Measurements from ENCODE around the gene RBM33.

Gene RBM33

DNA sequence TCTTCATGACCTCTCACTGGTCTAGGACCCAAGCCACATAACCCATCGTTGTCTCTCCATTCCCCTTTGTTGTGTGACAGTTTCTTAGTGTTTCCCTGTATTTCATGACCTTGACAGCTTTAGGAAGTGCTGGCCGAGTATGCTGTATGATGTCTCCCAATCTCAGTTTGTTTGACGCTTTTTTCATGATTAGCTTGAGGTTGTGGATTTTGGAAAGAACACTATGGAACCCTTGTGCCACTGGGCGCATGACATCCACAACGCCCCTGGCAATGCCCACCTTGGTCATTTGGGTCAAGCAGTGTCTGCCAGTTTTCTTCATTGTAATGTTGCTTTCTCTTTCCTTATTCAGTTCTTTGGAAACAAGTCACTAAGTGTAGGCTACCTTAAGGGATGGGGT, 52.3 kb downstream of the RBM33 start:
- DNase-seq: no peak

DNA sequence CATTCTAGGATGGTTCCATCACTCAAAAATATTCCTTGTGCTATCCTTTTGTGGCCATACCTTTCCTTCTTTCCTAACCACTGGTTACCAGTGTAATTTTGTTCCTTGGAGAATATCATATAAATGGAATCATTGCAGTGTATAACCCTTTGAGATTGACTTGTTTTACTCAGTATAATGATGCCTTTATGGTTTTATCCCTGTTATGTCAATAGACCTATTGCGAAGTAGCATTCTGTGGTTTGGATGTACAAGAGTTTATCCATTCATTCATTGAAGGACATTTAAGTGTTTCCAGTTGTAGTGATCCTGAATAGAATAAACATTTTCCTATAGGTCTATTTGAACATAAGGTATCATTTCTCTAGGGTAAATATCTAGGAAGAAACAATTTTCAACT, 54.2 kb downstream of the RBM33 start:
- DNase-seq: no peak

DNA sequence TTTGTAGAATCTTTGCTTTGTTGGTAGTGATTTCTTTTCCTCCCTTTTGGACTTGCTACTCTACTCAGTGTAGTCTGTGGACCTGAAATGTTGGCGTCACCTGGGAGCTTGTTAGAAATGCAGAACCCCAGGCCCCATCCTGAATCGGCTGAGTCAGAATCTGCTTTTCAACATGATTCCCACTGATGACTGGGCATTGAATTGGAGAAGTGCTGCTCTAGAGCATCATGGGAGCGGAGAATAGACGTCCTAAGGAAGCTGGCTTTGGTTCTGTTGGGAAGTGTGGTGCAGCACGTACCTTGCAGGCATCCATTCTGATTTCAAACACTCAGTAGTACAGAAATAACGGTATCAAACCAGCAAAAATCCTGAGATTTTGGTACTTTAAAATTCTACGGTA, 54.7 kb downstream of the RBM33 start:
- DNase-seq: no peak

DNA sequence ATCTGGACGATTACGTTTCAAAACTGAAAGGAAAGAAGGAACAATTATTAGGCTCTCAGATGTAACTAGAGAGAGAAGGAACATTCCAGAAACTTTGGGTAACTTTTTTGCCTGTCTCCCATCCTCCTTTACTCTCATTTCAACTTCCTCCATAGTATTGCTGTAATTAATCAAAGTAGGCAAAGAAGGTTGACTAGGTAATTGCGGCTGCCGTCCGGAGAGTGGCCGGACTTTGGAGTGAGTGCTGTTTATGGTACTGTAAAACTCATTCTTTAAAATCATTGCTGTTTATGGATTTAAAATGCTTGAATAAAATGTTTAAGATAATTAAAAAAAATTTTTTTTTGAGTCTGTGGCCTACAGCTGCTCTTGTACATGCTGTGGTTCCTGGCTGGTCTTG, 56.4 kb downstream of the RBM33 start:
- DNase-seq: no peak

DNA sequence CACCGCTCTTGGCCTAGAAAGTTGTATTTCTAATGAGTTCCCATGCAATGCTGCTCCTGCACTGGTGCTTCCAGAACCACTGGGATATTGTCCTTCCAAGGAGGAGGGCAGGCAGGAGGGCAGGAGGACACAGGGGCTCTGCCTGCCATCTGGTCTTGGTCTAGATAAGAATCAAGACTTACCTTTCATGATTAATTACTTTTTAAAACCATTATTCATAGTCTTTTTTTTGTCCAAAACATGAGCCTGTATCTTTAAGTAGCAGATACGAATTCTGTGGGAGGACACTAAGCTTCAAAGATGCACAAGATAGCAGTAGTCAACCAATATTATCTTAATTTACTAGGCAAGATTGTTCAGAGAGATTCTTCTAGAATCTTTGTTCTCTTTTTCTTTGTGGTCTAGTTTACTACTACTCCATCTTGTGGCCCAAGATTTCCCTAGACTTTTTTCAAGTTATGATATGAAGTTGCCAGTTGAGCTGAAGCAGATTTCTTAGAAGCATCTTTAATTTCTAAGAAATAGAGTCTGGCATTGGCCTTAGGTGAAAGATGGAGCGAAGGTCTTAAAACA, 57.6 kb downstream of the RBM33 start:
- no peak for DNase-seq

DNA sequence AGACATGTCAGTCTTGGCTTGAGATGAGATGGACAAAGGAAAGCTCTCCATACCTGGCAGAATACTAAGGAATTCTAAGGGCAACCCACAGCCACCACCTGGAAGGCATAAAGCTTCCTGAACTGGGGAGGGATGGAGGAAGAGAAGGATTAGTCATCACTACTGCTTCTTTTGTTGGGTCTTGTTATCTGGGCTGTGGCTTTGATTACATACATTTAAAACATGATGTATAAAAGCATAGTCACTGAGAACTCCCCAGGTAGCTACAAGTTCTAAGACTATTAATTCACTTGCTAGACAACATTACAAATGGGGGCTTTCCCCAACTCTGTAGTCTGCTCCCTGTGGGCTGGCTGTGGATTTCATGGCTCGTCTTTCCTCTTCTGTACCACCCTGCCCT, 58.2 kb downstream of the RBM33 start:
- DNase-seq: no peak

DNA sequence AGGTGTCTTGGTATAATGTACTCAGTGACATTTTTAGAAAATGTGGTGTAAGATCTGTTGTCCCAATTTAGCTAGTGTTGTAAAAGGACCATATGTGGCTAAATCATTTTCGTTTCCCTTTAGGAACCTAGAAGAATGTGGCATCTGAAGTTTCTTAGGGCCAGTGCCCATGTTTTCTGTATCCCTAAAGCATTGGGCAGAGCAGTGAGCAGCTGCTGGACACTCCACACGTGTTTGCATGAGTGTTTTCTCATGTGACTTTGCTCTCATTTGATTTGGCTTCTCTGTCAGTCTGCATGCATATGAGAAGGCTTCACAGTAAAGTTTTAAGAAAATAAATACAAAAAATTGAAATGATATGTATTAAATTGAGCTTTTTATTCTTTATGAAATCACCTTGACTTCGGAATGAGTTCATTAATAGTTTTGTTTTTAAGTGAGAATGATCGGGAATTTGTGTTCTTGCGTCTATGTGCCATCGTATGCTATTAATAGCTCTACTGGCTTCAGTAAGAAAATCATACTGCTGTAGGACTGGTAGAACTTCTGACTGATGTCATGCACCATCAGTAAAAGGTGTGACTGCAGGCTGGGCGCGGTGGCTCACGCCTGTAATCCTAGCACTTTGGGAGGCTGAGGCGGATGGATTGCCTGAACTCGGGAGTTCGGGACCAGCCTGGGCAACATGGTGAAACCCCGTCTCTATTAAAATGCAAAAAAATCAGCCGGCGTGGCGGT, 61.3 kb downstream of the RBM33 start:
- no peak for DNase-seq

DNA sequence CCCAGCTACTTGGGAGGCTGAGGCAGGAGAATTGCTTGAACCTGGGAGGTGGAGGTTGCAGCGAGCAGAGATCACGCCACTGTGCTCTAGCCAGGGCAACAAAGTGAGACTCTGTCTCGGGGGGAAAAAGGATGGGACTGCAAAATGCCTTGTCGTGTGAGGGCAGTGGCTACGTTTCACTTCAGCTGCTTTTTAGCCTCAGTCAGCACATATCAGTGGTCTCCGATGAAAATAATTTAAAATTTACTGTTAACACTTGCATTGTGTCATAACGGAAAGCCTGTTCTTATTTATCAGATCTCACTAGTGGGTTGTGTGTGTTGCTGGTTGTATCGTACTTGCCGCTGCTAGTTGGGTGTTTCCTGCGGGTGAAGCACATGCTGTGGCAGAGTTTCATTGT, 61.9 kb downstream of the RBM33 start:
- no peak for DNase-seq

DNA sequence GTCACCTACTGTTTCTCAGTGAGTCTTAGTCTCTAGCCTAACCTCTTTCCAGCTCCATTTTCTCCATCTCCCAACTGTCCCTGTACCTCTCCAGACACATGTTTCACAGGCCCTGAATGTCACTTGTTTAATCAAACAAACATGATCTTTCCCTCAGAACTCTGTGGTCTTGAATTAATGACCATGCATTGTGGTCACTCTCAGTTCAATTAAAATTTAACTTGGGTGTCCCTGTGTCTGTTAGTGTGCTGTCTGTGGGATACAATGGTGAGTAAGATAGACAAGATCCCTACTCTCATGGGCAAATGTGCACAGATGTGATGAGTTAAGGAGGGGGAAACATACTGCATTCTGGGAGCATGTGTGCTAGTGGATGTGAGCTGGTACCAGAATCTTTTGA, 65.0 kb downstream of the RBM33 start:
- DNase-seq: no peak

DNA sequence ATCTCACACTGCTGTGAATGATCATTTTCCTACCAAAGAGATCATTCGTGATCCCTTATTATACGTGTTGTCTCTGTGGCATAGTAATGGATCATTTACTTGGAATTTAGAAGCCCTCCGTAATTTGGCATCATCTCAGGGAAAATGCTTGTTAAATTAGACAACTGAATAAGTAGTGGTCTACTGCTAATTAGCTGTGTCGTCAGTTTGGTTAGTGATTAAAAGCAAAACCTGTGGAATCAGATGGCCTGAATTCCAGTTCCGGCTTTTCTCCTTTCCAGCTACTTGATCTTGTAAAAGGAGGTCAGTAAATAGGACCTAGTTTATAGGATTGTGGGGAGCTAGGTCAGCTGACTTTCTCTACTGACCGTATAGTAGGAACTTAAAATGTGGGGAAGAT, 65.6 kb downstream of the RBM33 start:
- DNase-seq: no peak

DNA sequence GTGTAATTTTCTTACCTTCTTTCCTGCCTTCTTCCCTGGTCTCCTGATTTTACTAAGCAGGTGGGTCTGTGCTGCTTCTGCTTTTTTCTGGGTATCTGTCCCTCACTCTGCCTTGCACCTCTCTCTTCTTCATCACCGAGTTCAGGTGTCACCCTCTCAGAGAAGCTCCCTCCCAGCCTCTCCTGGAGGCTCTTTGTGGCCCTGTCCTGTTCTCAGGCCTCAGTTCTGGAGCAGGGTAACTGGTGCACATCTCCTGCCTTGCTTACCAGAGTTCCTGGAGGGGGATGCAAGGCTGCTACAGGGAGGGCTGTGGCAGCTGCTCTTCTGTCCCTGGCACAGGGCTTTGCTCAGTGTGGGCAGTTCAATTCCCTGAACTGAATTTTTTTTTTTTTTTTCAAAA, 66.1 kb downstream of the RBM33 start:
- no peak for DNase-seq

DNA sequence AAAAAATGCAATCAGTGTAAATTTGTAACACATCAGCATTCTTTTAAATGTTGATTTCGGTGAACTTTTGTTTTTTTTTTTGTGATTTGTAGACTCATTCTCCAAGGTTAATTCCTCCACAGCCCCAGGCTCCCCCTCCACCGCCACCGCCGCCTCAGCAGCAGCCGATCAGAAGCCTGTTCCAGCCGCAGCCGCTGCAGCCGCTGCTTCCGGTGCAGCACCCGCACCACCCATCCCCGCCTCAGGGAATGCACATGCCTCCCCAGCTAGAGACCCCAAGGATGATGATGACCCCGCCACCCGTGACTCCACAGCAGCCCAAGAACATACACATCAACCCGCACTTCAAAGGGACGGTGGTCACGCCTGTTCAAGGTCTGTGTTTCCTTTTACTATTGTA, 66.6 kb downstream of the RBM33 start:
- DNase-seq: no peak

DNA sequence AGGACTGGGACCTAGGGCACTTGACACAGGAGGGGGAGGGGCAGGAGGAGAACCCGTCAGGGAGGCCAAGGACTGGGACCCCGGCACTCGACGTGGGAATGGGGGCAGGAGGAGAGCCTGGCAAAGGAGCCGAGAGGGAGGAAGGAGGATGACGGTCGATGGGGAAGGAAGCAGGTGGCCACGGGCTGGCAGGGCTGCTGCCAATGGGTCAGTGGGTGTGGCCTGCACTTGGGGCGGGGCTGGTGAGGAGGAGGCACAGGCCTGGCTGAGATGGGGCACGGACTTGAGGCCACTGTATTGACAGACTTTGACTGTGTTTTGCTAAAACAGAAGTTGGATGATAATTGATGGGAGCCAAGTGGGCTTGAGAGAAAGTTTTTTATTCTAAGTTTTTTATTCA, 68.9 kb downstream of the RBM33 start:
- DNase-seq: no peak

DNA sequence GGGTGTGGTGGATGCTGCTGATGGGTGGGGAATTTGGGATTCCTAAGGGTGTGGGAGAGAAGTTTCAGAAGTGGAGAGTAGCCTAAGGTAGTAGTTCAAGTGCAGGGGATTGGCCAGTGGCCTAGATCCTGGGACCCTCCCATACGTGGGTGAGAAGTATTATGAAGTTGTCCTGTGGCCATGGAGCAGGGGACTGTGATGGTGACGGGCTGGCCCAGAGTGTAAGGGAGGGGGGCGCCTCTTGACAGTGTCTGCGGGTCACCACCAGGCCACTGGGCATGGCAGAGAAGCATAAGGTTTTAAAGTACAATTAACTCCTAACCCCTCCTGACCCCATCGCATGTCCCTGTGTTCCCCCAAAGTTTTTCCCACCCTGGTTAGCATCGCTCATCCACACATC, 70.2 kb downstream of the RBM33 start:
- no peak for DNase-seq

DNA sequence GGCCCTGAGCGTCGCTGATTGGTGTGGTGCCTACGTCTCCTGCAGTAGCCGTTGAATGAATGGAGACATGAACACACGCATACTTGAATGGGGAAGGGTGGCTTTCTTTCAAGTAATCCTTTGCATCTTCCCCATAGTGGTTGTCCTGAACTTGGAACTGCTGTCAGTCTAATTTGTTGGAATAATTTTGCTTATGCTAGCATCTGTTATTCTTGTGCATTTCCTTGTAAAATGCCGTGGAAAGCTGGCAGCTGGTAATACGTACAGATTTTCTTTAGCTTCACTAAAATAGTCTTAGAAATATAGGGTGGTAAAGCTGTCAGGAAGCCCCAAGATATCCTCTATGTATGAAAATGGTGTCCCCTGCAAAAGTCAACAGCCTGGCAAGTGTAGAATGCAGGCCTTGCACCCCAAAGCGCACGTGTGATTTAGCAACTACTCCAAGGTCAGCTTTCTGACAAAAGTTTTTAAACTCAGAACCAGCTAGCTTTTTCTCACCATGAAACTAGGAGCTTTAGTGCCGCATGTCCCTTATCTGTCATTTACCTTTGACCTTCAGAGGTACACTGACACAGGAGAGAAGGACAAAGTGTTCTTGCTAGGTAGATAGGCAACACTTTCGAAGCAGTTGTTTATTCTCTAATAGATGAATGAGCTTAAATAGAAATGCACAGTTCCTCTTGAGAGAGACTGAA, 70.8 kb downstream of the RBM33 start:
- no peak for DNase-seq

DNA sequence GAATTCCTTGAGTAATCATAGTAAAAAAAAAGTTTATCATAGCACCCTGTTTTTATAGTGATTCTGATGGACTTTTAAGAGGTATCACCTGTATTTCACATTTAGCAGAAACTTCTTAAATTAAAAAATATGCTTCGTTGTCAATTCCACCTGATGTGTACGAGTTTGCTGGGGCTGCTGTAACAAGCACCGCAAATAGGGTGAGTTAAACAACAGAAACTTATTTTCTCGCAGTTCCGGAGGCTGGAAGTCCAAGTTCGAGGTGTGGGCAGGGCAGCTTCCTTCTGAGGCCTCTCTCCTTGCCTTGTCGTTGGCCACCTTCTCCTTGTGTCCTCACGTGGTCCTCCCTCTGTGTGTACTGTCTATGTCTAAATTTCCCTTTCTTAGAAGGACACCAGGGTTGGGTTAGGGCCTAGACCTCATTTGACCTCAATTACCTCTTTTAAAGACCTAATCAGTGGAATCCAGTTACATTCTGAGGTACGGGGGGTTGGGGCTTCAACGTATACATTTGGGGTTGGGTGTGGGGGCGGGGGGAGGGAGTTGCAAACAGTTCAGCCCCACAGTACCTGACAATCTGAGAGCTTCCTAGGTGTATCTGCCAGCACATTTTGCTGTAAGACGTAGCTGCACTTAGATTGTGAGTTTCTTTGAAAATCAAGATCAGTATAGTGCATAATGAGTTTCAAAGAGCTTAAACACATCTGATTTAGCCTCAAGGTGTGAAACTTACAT, 72.7 kb downstream of the RBM33 start:
- DNase-seq: no peak

DNA sequence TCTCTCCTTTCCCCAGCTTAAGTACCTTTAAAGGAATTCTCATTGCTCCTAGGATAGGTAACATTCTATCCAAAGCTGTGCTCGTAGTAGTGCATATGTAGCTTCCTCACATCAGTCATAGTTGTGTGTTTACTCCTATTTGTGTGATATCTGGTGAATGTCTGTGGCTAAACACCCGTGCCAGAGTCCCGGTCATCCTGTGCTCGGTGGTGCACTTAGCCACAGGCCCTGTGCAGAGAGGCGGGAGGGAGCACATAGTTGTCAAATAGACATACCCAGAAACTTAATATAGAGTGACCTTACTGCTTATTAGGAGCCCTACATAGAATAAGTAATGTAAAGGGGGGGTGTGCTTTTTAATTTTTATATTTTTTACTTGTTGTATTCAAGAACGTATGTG, 76.6 kb downstream of the RBM33 start:
- no peak for DNase-seq

DNA sequence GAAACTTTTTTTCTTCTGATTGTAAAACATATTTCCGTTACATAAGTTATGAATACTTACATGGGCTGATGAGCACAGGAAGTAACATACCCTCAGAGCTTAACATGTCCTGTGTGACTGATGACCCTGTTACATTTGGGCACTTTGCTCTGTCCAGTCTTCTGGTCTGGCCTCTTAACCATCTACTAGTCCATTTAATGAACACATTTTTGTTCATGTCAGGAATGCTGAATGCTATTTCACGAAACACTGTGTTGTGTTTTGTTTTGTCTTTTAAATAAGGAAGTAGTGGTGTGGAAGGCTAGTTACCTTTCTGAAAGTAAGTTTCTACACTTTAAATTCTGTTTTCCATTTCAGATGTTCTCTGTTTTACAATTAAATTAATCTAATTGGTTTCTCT, 77.7 kb downstream of the RBM33 start:
- no peak for DNase-seq

DNA sequence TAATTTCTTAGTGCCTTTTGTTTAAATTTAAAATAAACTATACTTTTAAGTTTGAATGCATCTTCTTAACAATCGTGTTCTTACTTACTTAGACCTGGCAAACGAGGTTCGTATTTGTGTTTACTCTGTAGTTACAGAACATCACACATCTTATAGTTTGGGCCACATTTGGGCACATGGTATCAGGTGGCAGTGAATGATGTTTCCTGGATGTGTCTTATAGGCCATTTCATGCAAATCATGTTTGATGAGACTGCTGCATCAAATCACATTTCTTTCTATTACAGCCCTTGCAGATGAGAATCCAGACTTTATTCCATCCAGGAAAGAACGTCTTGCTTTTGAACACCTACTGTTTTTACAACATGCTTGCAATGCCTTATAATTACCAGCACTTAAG, 78.5 kb downstream of the RBM33 start:
- DNase-seq: no peak

DNA sequence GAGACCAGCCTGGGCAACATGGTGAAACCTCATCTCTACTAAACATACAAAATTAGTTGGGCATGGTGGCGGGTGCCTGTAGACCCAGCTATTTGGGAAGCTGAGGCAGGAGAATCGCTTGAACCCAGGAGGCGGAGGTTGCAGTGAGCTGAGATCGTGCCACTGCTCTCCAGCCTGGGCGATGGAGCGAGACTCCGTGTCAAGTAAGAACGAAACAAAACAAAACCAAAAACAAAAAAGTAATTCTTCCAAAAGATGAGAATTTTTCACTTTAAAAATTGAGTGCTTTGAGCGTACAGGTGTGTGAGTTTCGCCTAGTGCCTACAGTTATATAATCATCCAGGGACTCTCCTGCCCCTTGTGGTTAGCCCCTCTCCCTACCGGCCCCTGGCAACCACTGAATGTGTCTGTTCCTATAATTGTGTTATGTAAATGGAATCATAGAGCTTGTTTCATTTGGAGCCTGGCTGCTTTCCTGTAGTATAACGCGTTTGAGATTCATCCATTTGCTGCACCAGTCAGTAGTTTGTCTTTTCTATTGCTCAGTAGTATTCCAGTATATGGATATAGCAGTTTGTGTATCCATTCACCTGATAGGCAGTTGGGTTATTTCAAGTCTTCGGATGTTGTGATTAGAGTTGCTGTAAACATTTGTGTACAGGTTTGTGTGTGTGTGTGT, 80.0 kb downstream of the RBM33 start:
- no peak for DNase-seq

DNA sequence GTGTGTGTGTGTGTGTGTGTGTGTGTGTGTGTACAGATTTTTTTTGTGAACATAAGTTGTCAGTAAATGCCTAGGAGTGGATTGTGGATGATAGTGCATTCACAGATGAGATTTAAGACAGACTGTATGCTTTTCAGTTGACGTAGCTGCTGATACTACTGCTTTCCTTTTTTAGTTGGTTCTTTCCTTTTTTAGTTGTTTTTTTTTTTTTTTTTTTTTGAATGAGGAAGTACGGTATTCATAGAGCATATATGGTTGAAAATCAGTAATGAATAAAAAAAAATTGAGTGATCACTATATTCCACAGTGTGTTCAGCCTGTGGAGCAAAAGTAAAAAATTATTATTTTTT, 80.5 kb downstream of the RBM33 start:
- DNase-seq: no peak

DNA sequence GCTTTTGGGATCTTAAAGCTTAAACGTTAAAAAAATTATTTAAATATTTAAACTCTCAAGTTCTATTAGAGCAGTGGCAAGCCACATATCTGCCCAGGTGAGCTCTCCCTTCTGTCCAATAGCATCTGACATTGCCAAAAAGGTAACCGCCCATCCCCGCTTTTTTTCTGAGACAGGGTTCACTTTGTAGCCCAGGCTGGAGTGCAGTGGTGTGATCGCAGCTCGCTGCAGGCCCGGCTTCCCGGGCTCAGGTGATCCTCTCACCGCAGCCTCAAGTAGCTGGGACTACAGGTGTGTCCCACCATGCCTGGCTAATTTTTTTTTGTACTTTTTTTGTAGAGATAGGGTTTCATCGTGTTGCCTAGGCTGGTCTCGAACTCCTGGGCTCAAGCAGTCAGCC, 83.2 kb downstream of the RBM33 start:
- DNase-seq: no peak

DNA sequence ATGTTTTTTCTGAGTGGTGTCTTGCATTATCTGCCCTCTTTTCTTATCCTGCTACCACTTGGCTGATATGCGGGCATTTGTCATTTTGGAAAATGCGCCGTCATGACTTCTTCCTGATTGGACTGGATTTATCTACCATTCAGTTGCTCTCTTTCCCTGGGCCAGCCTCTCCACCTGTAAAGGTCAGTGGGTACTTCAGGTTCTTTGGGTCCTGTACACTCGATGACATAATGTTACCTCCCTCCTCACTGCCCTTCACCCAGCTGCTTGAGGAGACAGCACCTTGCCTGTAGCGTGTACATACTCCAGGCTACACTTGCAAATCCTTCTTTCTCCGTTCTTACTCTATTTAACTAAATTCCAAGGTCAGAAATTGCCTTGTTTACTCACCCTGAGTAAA, 83.7 kb downstream of the RBM33 start:
- DNase-seq: no peak

DNA sequence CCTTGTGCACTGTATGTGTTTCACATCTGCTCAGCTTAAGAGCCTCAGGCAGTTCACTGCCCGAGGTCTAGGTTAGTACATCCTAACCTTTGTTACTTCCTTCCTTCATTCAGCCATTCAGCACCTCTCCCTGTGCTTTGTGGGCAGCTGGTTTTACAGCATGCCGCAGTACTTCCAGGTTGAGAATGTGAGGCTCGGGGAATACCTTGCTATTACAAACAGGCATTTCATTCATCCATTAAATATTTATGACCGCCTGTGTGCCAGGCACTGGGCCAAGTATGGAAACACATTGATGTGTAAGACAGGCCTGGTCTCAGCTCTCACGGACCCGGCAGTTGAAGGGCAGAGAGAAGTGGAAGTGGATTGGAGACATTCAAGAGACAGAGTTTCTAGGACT, 85.4 kb downstream of the RBM33 start:
- DNase-seq: no peak
